ENCODE results near the gene AKAP13. TPM values are rescaled to one million over a fixed set of nuclear protein-coding genes. Genes with fewer than 3 reads are reported as not detected.

AKAP13 gene
- total RNA-seq, 2 donors from 2014 or later: 105 to 106 TPM

- H3K36me3 Mint-ChIP-seq: peaks cover 29 to 30% of the 10 kb centered on the region in 2 donors
- peak overlapping the region in 1 of 2 donors; percentile 44 for H3K27ac Mint-ChIP-seq
- no peak for ATAC-seq
- H3K9me3 Mint-ChIP-seq: peaks cover 0 to 12% of the 10 kb centered on the region in 2 donors
- no peak for DNase-seq (ENCODE audit: low spot score in 2 of 2)
Measured at GRCh38 chr15:85737061-85737460, 356.7 kb downstream of the AKAP13 start.

GRCh38 chr15:85741021-85741421 lies 360.6 kb downstream of the AKAP13 start:
- DNase-seq (ENCODE audit: low spot score in 2 of 2): no peak
- Mint-ChIP-seq H3K36me3 (peaks cover 0 to 2% of the 10 kb centered on the region in 2 donors), H3K9me3 (no peaks in the 10 kb centered on the region), H3K27ac (peak overlapping the region in 1 of 2 donors; percentile 67)
- no peak for ATAC-seq

- ATAC-seq (no peak), DNase-seq (ENCODE audit: low spot score in 2 of 2) (no peak)
- Mint-ChIP-seq H3K9me3 (no peaks in the 10 kb centered on the region), H3K36me3 (peaks cover 0 to 9% of the 10 kb centered on the region in 2 donors), H3K27ac (peak overlapping the region; percentile 67 to 72)
Measured at GRCh38 chr15:85741662-85742061, 361.3 kb downstream of the AKAP13 start.

GRCh38 chr15:85742186-85742821 lies 361.9 kb downstream of the AKAP13 start:
- peaks cover 0 to 10% of the 10 kb centered on the region in 2 donors for H3K36me3 Mint-ChIP-seq
- H3K27ac Mint-ChIP-seq: peak overlapping the region; percentile 67 to 72
- ATAC-seq: no peak
- no peaks in the 10 kb centered on the region for H3K9me3 Mint-ChIP-seq
- DNase-seq (ENCODE audit: low spot score in 2 of 2): no peak

DNA sequence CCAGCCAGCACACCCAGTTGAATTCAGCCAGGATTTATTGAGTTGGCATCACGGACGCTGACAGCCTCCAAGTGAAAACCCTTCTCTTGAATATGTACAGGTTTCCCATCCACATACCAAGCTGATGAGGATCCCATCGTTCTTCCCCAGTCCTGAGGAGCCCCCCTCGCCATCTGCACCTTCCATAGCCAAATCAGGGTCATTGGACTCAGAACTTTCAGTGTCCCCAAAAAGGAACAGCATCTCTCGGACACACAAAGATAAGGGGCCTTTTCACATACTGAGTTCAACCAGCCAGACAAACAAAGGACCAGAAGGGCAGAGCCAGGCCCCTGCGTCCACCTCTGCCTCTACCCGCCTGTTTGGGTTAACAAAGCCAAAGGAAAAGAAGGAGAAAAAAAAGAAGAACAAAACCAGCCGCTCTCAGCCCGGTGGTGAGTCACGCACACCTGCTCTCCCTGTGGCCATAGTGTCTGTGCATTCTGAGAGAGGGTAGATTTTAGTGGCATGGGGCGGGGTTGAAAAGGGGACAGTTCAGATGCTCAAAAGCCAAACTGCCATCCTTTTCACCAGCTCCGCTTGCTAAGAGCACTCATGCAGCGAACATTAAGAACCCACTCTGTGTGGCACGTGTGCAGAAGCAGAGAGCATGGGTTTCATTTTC lies 363.1 kb downstream of the AKAP13 start:
- ATAC-seq (no peak), DNase-seq (ENCODE audit: low spot score in 2 of 2) (no peak)
- no peaks in the 10 kb centered on the region for H3K9me3 Mint-ChIP-seq
- H3K36me3 Mint-ChIP-seq: peaks cover 0 to 10% of the 10 kb centered on the region in 2 donors
- peak overlapping the region; percentile 44 to 67 for H3K27ac Mint-ChIP-seq

GRCh38 chr15:85744579-85744978 lies 364.2 kb downstream of the AKAP13 start:
- no peak for ATAC-seq
- H3K9me3 Mint-ChIP-seq: no peaks in the 10 kb centered on the region
- H3K36me3 Mint-ChIP-seq: peaks cover 0 to 10% of the 10 kb centered on the region in 2 donors
- peak overlapping the region in 1 of 2 donors; percentile 44 for H3K27ac Mint-ChIP-seq
- no peak for DNase-seq (ENCODE audit: low spot score in 2 of 2)

DNA sequence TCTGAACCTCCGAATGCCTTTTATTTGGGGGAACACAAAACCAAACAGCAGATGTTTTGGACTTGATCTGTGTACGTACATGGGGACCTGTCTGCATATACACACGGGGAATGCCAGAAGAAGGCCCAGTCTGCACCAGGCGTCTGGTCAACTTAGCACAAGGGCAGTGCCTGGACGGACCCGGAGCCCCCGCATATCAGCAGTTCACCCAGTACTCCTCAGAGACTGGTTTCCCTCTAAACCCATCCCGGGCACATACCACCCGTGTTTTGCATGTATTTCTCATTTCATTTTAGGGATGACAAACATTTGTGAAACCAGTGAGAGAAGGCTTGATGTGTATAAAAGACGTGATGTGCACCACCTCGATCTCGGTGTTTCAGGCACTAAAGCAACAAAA lies 364.6 kb downstream of the AKAP13 start:
- DNase-seq (ENCODE audit: low spot score in 2 of 2): no peak
- ATAC-seq: no peak

DNA sequence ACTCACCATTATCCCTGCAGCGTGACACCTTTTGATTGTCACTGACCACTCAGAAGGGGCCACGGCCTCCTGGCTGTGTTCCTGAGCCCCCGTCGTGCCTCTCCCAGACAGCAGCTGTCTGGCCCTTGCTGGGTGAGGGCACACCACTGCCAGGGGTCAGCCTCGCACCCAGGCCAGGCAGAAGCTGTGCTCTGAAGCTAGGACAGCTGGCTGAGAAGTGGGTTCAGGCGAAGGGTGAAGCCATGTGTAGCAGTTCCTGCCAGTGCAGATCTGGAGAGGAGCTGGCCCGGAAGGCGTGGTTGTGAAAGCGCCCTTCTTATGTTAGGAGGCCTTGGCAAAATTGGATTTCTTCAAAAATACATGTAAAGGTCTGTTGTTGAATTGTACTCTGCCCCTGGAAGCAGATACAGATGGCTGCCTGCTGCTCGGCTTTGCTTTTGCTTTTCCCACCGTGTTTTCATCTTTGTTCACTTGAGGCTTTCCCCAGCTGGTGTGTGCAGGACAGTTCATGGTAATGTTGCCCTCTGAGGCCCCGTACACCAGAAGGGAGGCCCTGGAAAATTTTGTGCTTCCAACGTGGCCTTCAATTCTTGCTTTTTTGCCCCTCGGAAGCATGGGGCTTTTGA lies 365.2 kb downstream of the AKAP13 start:
- ATAC-seq (no peak), DNase-seq (ENCODE audit: low spot score in 2 of 2) (no peak)
- no peaks in the 10 kb centered on the region for H3K9me3 Mint-ChIP-seq
- peak overlapping the region; percentile 24 to 40 for H3K27ac Mint-ChIP-seq
- H3K36me3 Mint-ChIP-seq: peaks cover 0 to 10% of the 10 kb centered on the region in 2 donors

More for the DNA sequence above, 364.6 kb downstream of the AKAP13 start:
- peak overlapping the region in 1 of 2 donors; percentile 24 for H3K27ac Mint-ChIP-seq
- H3K36me3 Mint-ChIP-seq: peaks cover 0 to 10% of the 10 kb centered on the region in 2 donors
- no peaks in the 10 kb centered on the region for H3K9me3 Mint-ChIP-seq

- peak overlapping the region; percentile 40 to 88 for H3K27ac Mint-ChIP-seq
- H3K9me3 Mint-ChIP-seq: no peaks in the 10 kb centered on the region
- peaks cover 0 to 10% of the 10 kb centered on the region in 2 donors for H3K36me3 Mint-ChIP-seq
- ATAC-seq (no peak), DNase-seq (ENCODE audit: low spot score in 2 of 2) (no peak)
Measured at GRCh38 chr15:85746641-85747040, 366.2 kb downstream of the AKAP13 start.

DNA sequence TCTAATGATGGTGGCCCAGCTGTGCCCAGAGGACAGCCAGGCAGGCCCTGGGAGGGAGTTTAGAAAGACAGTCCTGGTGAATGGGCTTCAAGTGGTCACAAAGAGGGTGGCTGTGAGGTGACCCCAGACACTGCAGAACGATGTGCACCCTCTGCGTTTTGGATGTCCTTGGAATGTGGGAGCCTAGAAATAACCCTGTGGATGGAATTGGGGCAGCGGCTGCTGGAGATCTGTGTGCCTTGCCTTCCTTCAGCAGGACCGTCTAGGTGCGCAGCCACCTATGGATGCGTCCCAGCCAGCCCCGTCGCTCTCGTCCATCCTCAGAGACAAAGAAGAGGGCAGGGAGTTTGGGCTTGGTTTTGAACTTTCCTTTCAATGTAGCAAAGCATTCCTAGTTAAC lies 367.8 kb downstream of the AKAP13 start:
- no peaks in the 10 kb centered on the region for H3K9me3 Mint-ChIP-seq
- peak overlapping the region; percentile 35 to 60 for H3K27ac Mint-ChIP-seq
- ATAC-seq (no peak), DNase-seq (ENCODE audit: low spot score in 2 of 2) (no peak)
- H3K36me3 Mint-ChIP-seq: peaks cover 0 to 10% of the 10 kb centered on the region in 2 donors

DNA sequence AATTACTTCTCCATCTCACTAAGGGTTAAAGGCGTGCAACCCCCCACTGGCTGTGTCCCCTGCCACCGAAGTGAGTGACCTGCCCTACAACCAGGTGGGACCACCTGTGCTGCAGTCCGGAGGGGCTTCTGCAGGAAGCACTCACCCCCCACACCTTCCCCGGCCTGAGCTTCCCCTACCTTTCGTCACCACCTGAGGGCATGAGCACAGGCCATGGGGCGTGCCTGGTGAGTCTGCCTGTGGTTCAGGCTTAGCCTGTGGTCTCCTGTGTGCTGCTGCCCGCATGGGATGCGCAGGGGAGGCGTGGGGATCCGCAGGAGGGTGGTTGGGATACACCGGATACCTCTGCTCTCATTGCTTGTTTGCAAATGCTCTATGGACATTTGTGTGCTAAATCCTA lies 368.3 kb downstream of the AKAP13 start:
- ATAC-seq (no peak), DNase-seq (ENCODE audit: low spot score in 2 of 2) (peak in 1 of 2 donors; percentile 34)
- Mint-ChIP-seq H3K36me3 (peaks cover 0 to 10% of the 10 kb centered on the region in 2 donors), H3K27ac (peak overlapping the region; percentile 35 to 72), H3K9me3 (no peaks in the 10 kb centered on the region)

DNA sequence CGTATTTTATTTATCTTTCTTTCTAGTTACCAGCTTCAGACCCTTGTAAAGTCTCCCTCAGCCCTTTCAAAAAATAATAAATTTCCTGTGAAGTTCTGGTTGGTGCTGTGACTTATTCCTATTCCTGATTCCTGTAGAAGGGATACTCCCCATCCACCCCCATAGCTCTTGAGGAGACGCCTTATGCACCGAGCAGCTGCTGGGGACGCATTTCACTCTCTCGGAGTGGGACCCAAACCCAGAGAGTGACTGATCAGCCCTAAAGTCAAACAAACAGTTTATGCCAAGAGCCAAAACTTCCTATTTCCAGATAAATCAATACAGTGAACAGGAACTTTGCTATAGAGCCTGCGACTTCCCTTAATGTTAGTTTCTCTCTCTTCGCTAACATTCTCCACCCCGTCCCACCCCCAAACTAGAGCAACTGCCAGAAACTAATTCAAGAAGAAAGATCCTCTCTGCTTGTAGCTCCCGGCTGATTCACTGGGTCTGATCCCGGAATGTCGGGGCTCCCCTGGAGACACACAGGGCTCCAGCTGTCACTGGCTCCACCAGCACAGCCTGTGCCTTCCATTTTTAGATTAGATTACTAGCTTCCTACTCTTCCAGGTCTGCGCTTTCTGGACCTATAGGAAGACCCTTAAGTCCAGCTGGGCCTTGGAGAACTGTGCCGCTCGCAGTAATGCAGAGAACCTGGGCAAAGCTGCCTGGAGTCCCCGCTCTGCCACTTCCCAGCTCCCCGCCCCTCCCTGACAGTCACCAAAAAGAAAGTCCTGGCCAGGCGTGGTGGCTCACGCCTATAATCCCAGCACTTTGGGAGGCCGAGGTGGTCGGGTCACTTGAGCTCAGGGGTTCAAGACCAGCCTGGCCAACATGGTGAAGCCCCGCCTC lies 369.1 kb downstream of the AKAP13 start:
- H3K36me3 Mint-ChIP-seq: peaks cover 0 to 10% of the 10 kb centered on the region in 2 donors
- ATAC-seq: no peak
- H3K9me3 Mint-ChIP-seq: no peaks in the 10 kb centered on the region
- peak overlapping the region; percentile 35 to 52 for H3K27ac Mint-ChIP-seq
- DNase-seq (ENCODE audit: low spot score in 2 of 2): peak in 1 of 2 donors; percentile 50

GRCh38 chr15:85750319-85751290 lies 370.2 kb downstream of the AKAP13 start:
- no peaks in the 10 kb centered on the region for H3K9me3 Mint-ChIP-seq

DNA sequence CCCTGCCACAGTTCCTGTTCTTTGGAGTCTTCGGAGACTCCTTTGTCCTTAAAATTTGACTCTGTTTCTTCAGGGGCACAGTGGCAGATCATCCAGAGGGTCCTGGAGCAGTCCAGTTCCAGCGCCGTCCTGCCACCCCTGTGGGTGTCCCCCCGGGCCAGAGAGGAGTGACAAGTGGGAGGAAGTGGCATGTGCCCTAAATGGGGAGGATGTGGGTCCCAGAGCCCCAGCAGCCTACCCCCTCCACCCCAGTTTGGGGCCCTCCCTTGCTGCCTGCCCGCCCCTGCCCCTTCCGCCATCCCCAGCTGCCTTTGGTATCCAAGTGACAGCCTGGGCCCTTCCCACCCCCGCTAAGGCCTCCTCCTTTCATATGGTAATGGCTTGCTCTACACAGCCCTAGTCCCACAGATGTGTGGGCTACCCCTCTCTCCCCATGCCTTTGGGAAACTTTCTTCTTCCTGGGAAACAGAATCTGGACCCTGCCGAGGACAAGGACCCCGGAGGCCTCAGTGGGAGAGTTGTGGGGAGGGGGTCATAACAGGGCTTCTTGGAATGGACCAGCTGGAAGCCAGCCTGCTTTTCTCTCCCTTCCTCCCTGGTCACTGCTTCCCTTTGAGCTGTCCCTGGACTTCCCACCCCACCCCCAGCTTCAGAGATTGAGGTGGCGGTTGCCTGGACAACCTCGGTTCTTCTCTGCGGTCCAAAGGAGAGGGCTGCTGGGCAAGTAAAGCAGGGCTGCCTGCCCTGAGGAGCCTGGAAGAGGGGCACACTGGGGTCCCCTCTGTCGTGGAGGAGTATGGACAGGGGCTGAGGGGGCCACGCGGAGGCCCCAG lies 371.1 kb downstream of the AKAP13 start:
- DNase-seq (ENCODE audit: low spot score in 2 of 2) (peak in 1 of 2 donors; percentile 40), ATAC-seq (peak in 1 of 2 donors; percentile 25)
- no peaks in the 10 kb centered on the region for H3K9me3 Mint-ChIP-seq
- peaks cover 0 to 3% of the 10 kb centered on the region in 2 donors for H3K36me3 Mint-ChIP-seq
- H3K27ac Mint-ChIP-seq: peak overlapping the region; percentile 60 to 66

More at GRCh38 chr15:85750319-85751290, 370.2 kb downstream of the AKAP13 start:
- ATAC-seq (peak in 1 of 2 donors; percentile 10), DNase-seq (ENCODE audit: low spot score in 2 of 2) (peak in 1 of 2 donors; percentile 37)
- H3K36me3 Mint-ChIP-seq: peaks cover 0 to 10% of the 10 kb centered on the region in 2 donors
- H3K27ac Mint-ChIP-seq: peak overlapping the region; percentile 35 to 52

- DNase-seq (ENCODE audit: low spot score in 2 of 2): peak in 1 of 2 donors; percentile 39
- no peaks in the 10 kb centered on the region for H3K36me3 Mint-ChIP-seq
- no peaks in the 10 kb centered on the region for H3K9me3 Mint-ChIP-seq
- no peak for ATAC-seq
- H3K27ac Mint-ChIP-seq: peak overlapping the region; percentile 60 to 66
Measured at GRCh38 chr15:85752124-85752475, 371.7 kb downstream of the AKAP13 start.

Measured in activated naive CD4-positive, alpha-beta T cell treated with anti-CD3 and anti-CD28 coated beads, Interleukin-2, amount 50 U/mL, for 72 hours (primary cell).